Subcutaneous adipose tissue (tissue), 4 donors: ENCODE measurements around the gene LHX4. TPM values are rescaled to one million over a fixed set of nuclear protein-coding genes. Genes with fewer than 3 reads are reported as not detected.

Experiments
- CTCF ChIP-seq: fragments of 450-650 bp; IDR thresholded peaks from one replicate; pipeline ENCODE4 v1.5.1; 2016; ENCODE audit warnings: low read depth, mild to moderate bottlenecking, control low read depth, antibody characterized with exemption, moderate library complexity
- total RNA-seq, 4 donors: library from RNA; depleted of rRNA; stranded (reverse); fragments of >200 nt; gene quantifications; one replicate each; pipeline ENCODE4 v1.1.0, GENCODE V29; 2016

Gene LHX4
- total RNA-seq, 4 donors from 2014 or later = under 0.01 TPM; not detected in 3

- no peak for TF ChIP-seq CTCF
Measured at GRCh38 chr1:180228648-180229482, 1.2 kb upstream of the LHX4 start.

- no peak for TF ChIP-seq CTCF
Measured at GRCh38 chr1:180230416-180230790, 339 bp downstream of the LHX4 start.

GRCh38 chr1:180230791-180231505 lies 884 bp downstream of the LHX4 start:
- TF ChIP-seq CTCF = no peak

- TF ChIP-seq CTCF = no peak
Measured at GRCh38 chr1:180231506-180231921, 1.4 kb downstream of the LHX4 start.

- no peak for TF ChIP-seq CTCF
Measured at GRCh38 chr1:180231936-180232335, 1.9 kb downstream of the LHX4 start.

GRCh38 chr1:180232521-180233043 lies 2.5 kb downstream of the LHX4 start:
- TF ChIP-seq CTCF = no peak
